ENCODE measurements around the gene NLK. TPM values are rescaled to one million over a fixed set of nuclear protein-coding genes. Genes with fewer than 3 reads are reported as not detected.
"Not testable (repeated sequence)": the region's sequence is repeated elsewhere in the genome, so short reads cannot be mapped to it uniquely, and the experiment has no call there.

The NLK gene
- total and polyA plus RNA-seq, 8 donors: 9.8 to 16.7 (median 13.5) TPM

DNA sequence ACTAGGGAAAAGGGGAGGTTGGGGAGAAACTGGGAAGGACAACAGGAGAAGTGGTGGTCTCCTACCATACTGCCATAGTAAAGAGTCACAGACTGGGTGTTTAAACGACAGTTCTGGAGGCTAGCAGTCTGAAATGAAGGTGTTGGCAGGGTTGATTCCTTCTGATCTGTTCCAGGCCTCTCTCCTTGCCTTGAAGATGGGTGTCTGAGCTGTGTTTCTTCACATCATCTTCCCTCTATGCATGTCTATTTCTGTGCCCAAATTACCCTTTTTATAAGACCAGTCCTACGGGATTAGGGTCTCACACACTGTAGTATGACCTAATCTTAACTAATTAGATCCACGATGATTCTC is 196.8 kb downstream of the NLK start:
- TF ChIP-seq, protein P1, sequence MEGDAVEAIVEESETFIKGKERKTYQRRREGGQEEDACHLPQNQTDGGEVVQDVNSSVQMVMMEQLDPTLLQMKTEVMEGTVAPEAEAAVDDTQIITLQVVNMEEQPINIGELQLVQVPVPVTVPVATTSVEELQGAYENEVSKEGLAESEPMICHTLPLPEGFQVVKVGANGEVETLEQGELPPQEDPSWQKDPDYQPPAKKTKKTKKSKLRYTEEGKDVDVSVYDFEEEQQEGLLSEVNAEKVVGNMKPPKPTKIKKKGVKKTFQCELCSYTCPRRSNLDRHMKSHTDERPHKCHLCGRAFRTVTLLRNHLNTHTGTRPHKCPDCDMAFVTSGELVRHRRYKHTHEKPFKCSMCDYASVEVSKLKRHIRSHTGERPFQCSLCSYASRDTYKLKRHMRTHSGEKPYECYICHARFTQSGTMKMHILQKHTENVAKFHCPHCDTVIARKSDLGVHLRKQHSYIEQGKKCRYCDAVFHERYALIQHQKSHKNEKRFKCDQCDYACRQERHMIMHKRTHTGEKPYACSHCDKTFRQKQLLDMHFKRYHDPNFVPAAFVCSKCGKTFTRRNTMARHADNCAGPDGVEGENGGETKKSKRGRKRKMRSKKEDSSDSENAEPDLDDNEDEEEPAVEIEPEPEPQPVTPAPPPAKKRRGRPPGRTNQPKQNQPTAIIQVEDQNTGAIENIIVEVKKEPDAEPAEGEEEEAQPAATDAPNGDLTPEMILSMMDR (IDR thresholded peaks at IDR 0.05): no peak
- 27% methylated on average over 3 of the region's 3 CpGs for WGBS, 2 donors
- Histone ChIP-seq H3K27ac (peak overlapping the region in 2 of 4 donors; percentile 37 to 49), H3K36me3 (no peaks in the 10 kb centered on the region), H3K4me1 (peaks cover 18 to 24% (median 23%) of the 10 kb centered on the region in 3 donors), H3K27me3 (no peaks in the 10 kb centered on the region), H3K9me3 (no peaks in the 10 kb centered on the region), H3K4me3 (no peak overlapping the region)
- FAIRE-seq (no peak), ATAC-seq (peak in 3 of 4 donors; percentile 54 to 61 (median 59)), DNase-seq (no peak)
- intact Hi-C loops (cut with DNase I): no loop called here

DNA sequence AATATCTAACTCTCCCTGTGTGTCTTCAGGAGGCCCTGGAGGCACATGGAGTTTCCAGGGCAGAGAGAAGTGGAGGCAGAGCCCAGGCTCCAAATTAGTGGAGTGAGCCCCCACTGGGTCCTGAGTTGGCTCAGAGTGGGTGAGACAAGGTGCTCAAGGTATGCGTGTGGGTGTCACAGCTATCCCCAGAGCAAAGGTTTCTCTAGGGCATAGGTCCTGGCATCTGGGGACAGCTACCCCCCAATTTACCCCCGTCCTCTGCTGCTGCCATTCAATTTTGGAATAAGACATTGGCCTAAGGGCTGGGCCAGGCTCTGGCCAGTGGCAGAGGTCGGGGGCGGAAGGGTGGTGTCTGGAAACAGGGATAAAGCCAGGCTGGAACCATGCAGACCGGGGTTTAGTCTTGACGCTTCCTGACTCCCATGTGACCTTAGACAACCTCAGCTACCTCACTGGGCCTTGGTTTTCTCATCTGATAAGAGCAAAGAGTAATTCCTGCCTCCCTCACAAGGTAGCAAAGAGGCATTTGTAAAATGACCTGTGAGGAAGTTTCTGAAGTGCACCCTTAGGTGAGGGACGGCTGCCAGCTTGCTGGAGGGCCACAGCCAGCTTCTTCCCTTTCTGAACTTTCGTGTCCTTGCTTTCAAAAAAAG is 198.3 kb downstream of the NLK start:
- WGBS, 2 donors: 38 to 48% methylated on average over 8 of the region's 8 CpGs
- TF ChIP-seq, protein P1 (IDR thresholded peaks at IDR 0.05): no peak
- H3K4me1 ChIP-seq: peaks cover 18 to 20% (median 19%) of the 10 kb centered on the region in 3 donors
- no peaks in the 10 kb centered on the region for H3K36me3 ChIP-seq
- no peaks in the 10 kb centered on the region for H3K9me3 ChIP-seq
- ATAC-seq (peak; percentile 63 to 78 (median 72)), DNase-seq (peak in 1 of 6 donors; percentile 42), FAIRE-seq (no peak)
- H3K27me3 ChIP-seq: no peaks in the 10 kb centered on the region
- intact Hi-C loops (cut with DNase I): loop anchor here in 2 of 3 donors (10.0 kb wide), 1 partner anchor 346 kb away; the partner anchor contains the start of gene LYRM9 (in 2 of the 2)
- H3K27ac ChIP-seq: peak overlapping the region; percentile 22 to 49 (median 41)
- no peak overlapping the region for H3K4me3 ChIP-seq

DNA sequence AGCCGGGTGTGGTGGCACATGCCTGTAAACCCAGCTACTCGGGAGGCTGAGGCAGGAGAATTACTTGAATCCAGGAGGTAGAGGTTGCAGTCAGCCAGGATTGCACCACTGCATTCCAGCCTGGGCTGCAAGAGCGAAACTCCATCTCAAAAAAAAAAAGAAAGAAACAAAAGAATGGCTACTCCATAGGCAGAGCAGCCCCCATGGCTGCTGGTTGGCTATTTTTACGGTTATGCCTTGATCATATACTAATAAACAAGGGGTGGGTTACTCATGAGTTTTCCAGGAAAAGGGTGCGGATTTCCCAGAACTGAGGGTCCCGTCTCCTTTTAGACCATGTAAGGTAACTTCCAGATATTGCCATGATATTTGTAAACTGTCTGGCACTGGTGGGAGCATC is 200.3 kb downstream of the NLK start:
- Histone ChIP-seq H3K36me3 (no peaks in the 10 kb centered on the region), H3K27ac (peak overlapping the region in 2 of 4 donors; percentile 2 to 3), H3K4me3 (no peak overlapping the region), H3K4me1 (peaks cover 9 to 18% (median 12%) of the 10 kb centered on the region in 3 donors), H3K27me3 (no peaks in the 10 kb centered on the region), H3K9me3 (no peaks in the 10 kb centered on the region)
- DNase-seq (no peak), FAIRE-seq (no peak), ATAC-seq (no peak)
- TF ChIP-seq, protein P1 (IDR thresholded peaks at IDR 0.05): no peak
- intact Hi-C loops (cut with DNase I): loop anchor here in 2 of 3 donors (10.0 kb wide), 1 partner anchor 348 kb away; the partner anchor contains the start of gene LYRM9 (in 2 of the 2)
- 88 to 93% methylated on average over 6 of the region's 6 CpGs for WGBS, 2 donors

DNA sequence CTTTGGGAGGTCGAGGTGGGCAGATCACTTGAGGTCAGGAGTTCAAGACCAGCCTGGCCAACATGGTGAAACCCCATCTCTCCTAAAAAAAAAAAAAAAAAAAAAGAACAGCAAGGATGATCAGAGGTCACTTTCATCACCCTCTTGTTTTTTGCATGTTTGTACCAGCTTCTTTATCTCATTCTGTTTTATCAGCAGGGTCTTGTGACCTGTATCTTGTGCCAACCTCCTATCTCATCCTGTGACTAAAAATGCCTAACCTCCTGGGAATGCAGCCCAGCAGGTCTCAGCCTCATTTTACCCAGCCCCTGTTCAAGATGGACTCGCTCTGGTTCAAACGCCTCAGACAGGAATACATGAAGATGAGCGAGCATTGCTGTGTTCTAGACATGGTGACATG is 200.8 kb downstream of the NLK start:
- not testable (repeated sequence) for H3K27me3 ChIP-seq, H3K9me3 ChIP-seq, H3K27ac ChIP-seq, DNase-seq, H3K36me3 ChIP-seq, FAIRE-seq, H3K4me3 ChIP-seq
- H3K4me1 ChIP-seq: peaks cover 9 to 18% (median 12%) of the 10 kb centered on the region in 3 donors
- intact Hi-C loops (cut with DNase I): loop anchor here in 2 of 3 donors (10.0 kb wide), 1 partner anchor 348 kb away; the partner anchor contains the start of gene LYRM9 (in 2 of the 2)
- 47 to 48% methylated on average over 4 of the region's 4 CpGs for WGBS, 2 donors
- peak in 2 of 4 donors; percentile 8 to 30 for ATAC-seq

DNA sequence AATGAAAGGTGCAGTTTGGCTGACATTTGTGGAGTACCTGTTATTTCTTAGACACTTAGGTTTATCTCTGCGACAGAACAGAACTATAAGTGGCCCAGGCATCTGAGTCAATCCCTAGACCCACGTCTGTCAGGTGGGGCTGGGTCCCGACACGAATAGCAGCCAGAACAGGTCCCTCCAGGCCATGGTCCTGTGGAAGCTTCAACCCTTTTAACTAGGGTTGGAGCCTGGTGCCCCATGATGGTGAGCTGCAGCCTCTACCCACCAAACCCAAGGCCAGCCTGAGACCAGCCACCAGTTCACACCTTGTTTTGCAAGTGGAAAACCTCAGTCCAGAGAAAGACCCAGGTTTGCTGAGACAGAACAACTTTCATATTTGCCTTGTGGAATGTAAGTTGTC is 202.0 kb downstream of the NLK start:
- FAIRE-seq (no peak), DNase-seq (no peak), ATAC-seq (no peak)
- Histone ChIP-seq H3K27me3 (no peaks in the 10 kb centered on the region), H3K27ac (no peak overlapping the region), H3K4me1 (peaks cover 7 to 15% (median 9%) of the 10 kb centered on the region in 3 donors), H3K4me3 (no peak overlapping the region), H3K36me3 (no peaks in the 10 kb centered on the region), H3K9me3 (no peaks in the 10 kb centered on the region)
- intact Hi-C loops (cut with DNase I): loop anchor here in 2 of 3 donors (10.0 kb wide), 1 partner anchor 350 kb away; the partner anchor contains the start of gene LYRM9 (in 2 of the 2)
- TF ChIP-seq, protein P1 (IDR thresholded peaks at IDR 0.05): no peak
- 94% methylated on average over 4 of the region's 4 CpGs for WGBS, 2 donors

Other genes with a start within 250 kb of the NLK start
- under 1 TPM in 5 of 6 donors, not detected in 1; 0.03 to 0.43 (median 0.06) TPM for gene NOS2, start 242.1 kb upstream of the NLK start, total RNA-seq
- under 1 TPM; 0.08 to 0.38 TPM for gene NOS2, start 242.1 kb upstream of the NLK start, polyA plus RNA-seq
- 10 to 100 TPM in 2 of 6 donors, 1 to 10 TPM in 4; 4.8 to 11.1 (median 8.4) TPM for gene LYRM9, start 149.3 kb upstream of the NLK start, total RNA-seq
- 10 to 100 TPM; 15.3 to 17.7 TPM for gene LYRM9, start 149.3 kb upstream of the NLK start, polyA plus RNA-seq